Hypothalamus (tissue), 51 donors: ENCODE results near the gene ADAR.
A peak's percentile ranks its signal among the peaks of the same experiment; 100 is the strongest.

Source experiments
- DNase-seq, 51 donors: peaks; one replicate each; lab custom pipeline; 2025; lab: John Stamatoyannopoulos, UW

The ADAR gene

GRCh38 chr1:154565876-154566275 lies 42.1 kb downstream of the ADAR start:
- no peak for DNase-seq

GRCh38 chr1:154559466-154560044 lies 48.4 kb downstream of the ADAR start:
- DNase-seq = peak; percentile 41 to 93 (median 77)

- DNase-seq = peak; percentile 95 to 100 (median 99)
These were observed 49.1 kb downstream of the ADAR start for GRCh38 chr1:154558720-154559465.

- DNase-seq = peak in 21 of 51 donors; percentile 8 to 61 (median 35)
These were observed 49.9 kb downstream of the ADAR start, which contains the start of gene UBE2Q1 for GRCh38 chr1:154557939-154558719. TSS of gene UBE2Q1 (minus strand) at chr1:154558662. CDS start at chr1:154558553, 109 bp downstream.

- no peak for DNase-seq
These were observed 50.6 kb downstream of the ADAR start for GRCh38 chr1:154557248-154557938.

GRCh38 chr1:154556422-154556821 lies 51.6 kb downstream of the ADAR start:
- no peak for DNase-seq

- no peak for DNase-seq
These were observed 54.6 kb downstream of the ADAR start for GRCh38 chr1:154553056-154554030.

GRCh38 chr1:154552036-154552435 lies 56.0 kb downstream of the ADAR start:
- DNase-seq = no peak

GRCh38 chr1:154551474-154551873 lies 56.5 kb downstream of the ADAR start:
- no peak for DNase-seq

- no peak for DNase-seq
These were observed 57.3 kb downstream of the ADAR start for GRCh38 chr1:154550657-154551056.

GRCh38 chr1:154550070-154550469 lies 57.9 kb downstream of the ADAR start:
- DNase-seq = no peak

GRCh38 chr1:154549202-154549770 lies 58.7 kb downstream of the ADAR start:
- no peak for DNase-seq

- DNase-seq = no peak
These were observed 60.0 kb downstream of the ADAR start for GRCh38 chr1:154548028-154548427.

- DNase-seq = no peak
These were observed 60.8 kb downstream of the ADAR start for GRCh38 chr1:154547105-154547732.

GRCh38 chr1:154546264-154547063 lies 61.5 kb downstream of the ADAR start:
- DNase-seq = peak in 31 of 51 donors; percentile 1 to 65 (median 24)

GRCh38 chr1:154541231-154541630 lies 66.8 kb downstream of the ADAR start:
- DNase-seq = no peak

- DNase-seq = no peak
These were observed 68.2 kb downstream of the ADAR start for GRCh38 chr1:154539486-154540483.
